K562 (cell line): ENCODE results near the gene CYTH4. TPM values are rescaled to one million over a fixed set of nuclear protein-coding genes. Genes with fewer than 3 reads are reported as not detected.

Source experiments
- ATAC-seq: fragments of 200-7000 bp; cut with Tn5 transposase; 3 replicates; pipeline ENCODE4 v1.9.1; 2020; ENCODE audit warnings: moderate library complexity
- BruUV-seq: library from RNA; stranded (reverse); fragments of 400-500 nt; replicated peaks from 2 replicates; lab custom pipeline; 2021; lab: Mats Ljungman, UMichigan
- CTCF ChIA-PET: fragments of 300-600 bp; formaldehyde crosslinking; extraction: SDS; loops from one replicate; lab custom pipeline; 2021; ENCODE audit warnings: low intra/inter-chr PET ratio; lab: Yijun Ruan, JAX
- POLR2A ChIA-PET: fragments of 300-600, 350-650 bp; sonication (Branson Sonifier 250); formaldehyde crosslinking; extraction: SDS; loops from one replicate; lab custom pipeline; 2021; ENCODE audit warnings: antibody characterized with exemption, inconsistent platforms; lab: Yijun Ruan, JAX
- DNase-seq, 4 experiments: peaks; one replicate each; pipeline versions ENCODE4 v3.0.0 to v3.0.0-alpha.2; 2011 to 2018; ENCODE audit warnings: low spot score in 3 of 4, mixed read lengths in 3 of 4; ENCODE audit errors: extremely low read depth in 1 of 4
- FAIRE-seq: peaks from 2 replicates; lab custom pipeline; 2011; peaks lifted over from hg19 to GRCh38; lab: Jason Lieb, UNC
- H2AFZ ChIP-seq: 2 replicates; pipeline ENCODE4 v1.6.0; 2011; ENCODE audit warnings: low read depth, low read length, control low read depth, inconsistent platforms
- H3K27ac ChIP-seq: fragments of 200-600 bp; 3 replicates; pipeline ENCODE4 v1.8.0; 2011; ENCODE audit warnings: low read depth, mild to moderate bottlenecking, control low read depth, inconsistent platforms, low read length, moderate library complexity, mixed read lengths; ENCODE audit errors: extremely low read depth
- H3K27me3 ChIP-seq, 2 experiments: fragments of 300-600 bp in 1 of 2; 2 replicates in 1 of 2; 3 replicates in 1 of 2; pipeline versions ENCODE4 v1.6.0 to v1.8.0; 2011; ENCODE audit warnings: inconsistent platforms in 2 of 2, low read length in 2 of 2, mild to moderate bottlenecking in 1 of 2, mixed read lengths in 1 of 2, moderate library complexity in 1 of 2; ENCODE audit not compliant: control insufficient read depth in 2 of 2, insufficient read depth in 2 of 2
- H3K36me3 ChIP-seq: fragments of 300-600 bp; 3 replicates; pipeline ENCODE4 v1.8.0; 2011; ENCODE audit warnings: mild to moderate bottlenecking, low read length, inconsistent platforms; ENCODE audit not compliant: control insufficient read depth, insufficient read depth
- H3K4me1 ChIP-seq, 2 experiments: fragments of 200-600 bp in 1 of 2; replicated peaks in 1 of 2; 2 replicates in 1 of 2; 3 replicates in 1 of 2; pipeline versions ENCODE4 v1.5.1 to v1.8.0; 2011; ENCODE audit warnings: inconsistent platforms in 2 of 2, low read length in 2 of 2, mild to moderate bottlenecking in 1 of 2, mixed read lengths in 1 of 2, moderate library complexity in 1 of 2; ENCODE audit not compliant: control insufficient read depth in 2 of 2, insufficient read depth in 2 of 2
- H3K4me2 ChIP-seq: 2 replicates; pipeline ENCODE4 v1.6.1; 2011; ENCODE audit warnings: low read length, control low read depth, inconsistent platforms, mixed read lengths; ENCODE audit not compliant: insufficient read depth
- H3K4me3 ChIP-seq: fragments of 200-600 bp; sonication (generic), shearing (Covaris generic); 2 replicates; pipeline ENCODE4 v1.5.1; 2016; ENCODE audit warnings: control low read depth, inconsistent platforms
- H3K79me2 ChIP-seq: fragments of 200-600 bp; 3 replicates; pipeline ENCODE4 v1.8.0; 2011; ENCODE audit warnings: low read length, inconsistent platforms; ENCODE audit not compliant: control insufficient read depth, insufficient read depth
- H3K9ac ChIP-seq, 2 experiments: 2 replicates each; pipeline versions ENCODE4 v1.6.0 to v1.6.1; 2011; ENCODE audit warnings: low read depth in 2 of 2, low read length in 2 of 2, control low read depth in 1 of 2, inconsistent platforms in 1 of 2, mild to moderate bottlenecking in 1 of 2, mixed read lengths in 1 of 2; ENCODE audit not compliant: insufficient read depth in 1 of 2
- H3K9me1 ChIP-seq: one replicate; pipeline ENCODE4 v1.6.0; 2011; ENCODE audit warnings: inconsistent platforms, mild to moderate bottlenecking, low read length, moderate library complexity; ENCODE audit not compliant: control insufficient read depth, insufficient read depth
- H3K9me3 ChIP-seq: replicated peaks from 2 replicates; pipeline ENCODE4 v1.5.1; 2011; ENCODE audit warnings: low read depth, low read length, inconsistent platforms; ENCODE audit not compliant: control insufficient read depth, insufficient read depth
- H4K20me1 ChIP-seq: replicated peaks from 2 replicates; pipeline ENCODE4 v1.6.1; 2011; ENCODE audit warnings: low read length, inconsistent platforms, mixed read lengths; ENCODE audit not compliant: control insufficient read depth, insufficient read depth
- HNRNPK ChIP-seq: fragments of 200-400 bp; formaldehyde crosslinking; IDR thresholded peaks from one replicate; pipeline ENCODE4 v1.6.1; 2018; ENCODE audit warnings: mild to moderate bottlenecking, low read depth, low read length; ENCODE audit not compliant: poor library complexity, severe bottlenecking
- MTA2 ChIP-seq: fragments of 450-650 bp; IDR thresholded peaks from 2 replicates; pipeline ENCODE4 v1.6.1; 2016; ENCODE audit warnings: low read depth
- MXI1 ChIP-seq: IDR thresholded peaks from 2 replicates; pipeline ENCODE4 v1.6.1; 2011; ENCODE audit warnings: low read depth, mild to moderate bottlenecking, improper control_type of control experiment, low read length
- NFIX ChIP-seq: fragments of 250-450 bp; sonication (Bioruptor Pico); IDR thresholded peaks from 2 replicates; pipeline ENCODE4 v1.4.0; 2020; ENCODE audit warnings: low read depth, mild to moderate bottlenecking, moderate library complexity
- SRSF9 ChIP-seq: fragments of 200-400 bp; formaldehyde crosslinking; IDR thresholded peaks from 2 replicates; pipeline ENCODE4 v1.6.1; 2017; ENCODE audit warnings: low read depth, low read length, borderline replicate concordance
- TFAM ChIP-seq: fragments of 250-450 bp; sonication (Bioruptor Pico); conservative IDR thresholded peaks from 2 replicates; pipeline ENCODE4 v1.5.0; 2021; ENCODE audit warnings: mild to moderate bottlenecking, moderate library complexity
- ZFX ChIP-seq: sonication (generic); formaldehyde crosslinking; IDR thresholded peaks from 2 replicates; pipeline ENCODE4 v1.8.0; 2022; ENCODE audit warnings: mild to moderate bottlenecking, missing genetic modification reagents, moderate library complexity
- ZNF224 ChIP-seq: sonication (generic); formaldehyde crosslinking; IDR thresholded peaks from 2 replicates; pipeline ENCODE4 v1.8.0; 2022; ENCODE audit warnings: mild to moderate bottlenecking, missing genetic modification reagents
- ZNF324 ChIP-seq: fragments of 250-450 bp; sonication (Bioruptor Pico); IDR thresholded peaks from 2 replicates; pipeline ENCODE4 v1.4.0; 2020; ENCODE audit warnings: mild to moderate bottlenecking
- ZNF444 ChIP-seq: fragments of 250-450 bp; sonication (Bioruptor Pico); IDR thresholded peaks from 2 replicates; pipeline ENCODE4 v1.4.0; 2020; ENCODE audit warnings: mild to moderate bottlenecking, moderate library complexity
- ZNF76 ChIP-seq: fragments of 250-450 bp; sonication (Bioruptor Pico); IDR thresholded peaks from 2 replicates; pipeline ENCODE4 v1.4.0; 2020; ENCODE audit warnings: mild to moderate bottlenecking, moderate library complexity, borderline replicate concordance
- WGBS: fragments of 100-300 bp; shearing (Covaris generic); methylation state at CpG from one replicate; pipeline ENCODE4 v1.1.6; 2016; ENCODE audit warnings: low coverage, mixed read lengths; ENCODE audit not compliant: insufficient coverage; ENCODE audit errors: missing lambda C conversion rate; 5-methylcytosine and 5-hydroxymethylcytosine counted together
- in situ Hi-C: fragments of 300-500 bp; cut with MboI; formaldehyde crosslinking; loops from 4 replicates; pipeline ENCODE4 v1.15.0; 2018; ENCODE audit warnings: inconsistent platforms, mixed read lengths
- intact Hi-C: fragments of 100-400 bp; cut with micrococcal nuclease; formaldehyde crosslinking; loops from 2 replicates; pipeline ENCODE4 v1.14.2; 2022
- polyA plus RNA-seq, 8 experiments: library from polyadenylated mRNA; depleted of rRNA in 4 of 8; stranded (reverse) in 5 of 8; unstranded in 3 of 8; fragments of >200 nt; fragmentation: Nextera tagmentation in 2 of 8; fragmentation: Illumina TruSeq in 1 of 8; extraction: Ambion mirVana in 2 of 8; extraction: Trizol in 1 of 8; gene quantifications; 2 replicates each; pipeline versions ENCODE4 v1.2.1 to v1.2.3, GENCODE V29; 2011 to 2014; ENCODE audit warnings: inconsistent platforms in 1 of 8, missing spikeins in 1 of 8
- total RNA-seq, 7 experiments: library from RNA; depleted of rRNA in 6 of 7; stranded (reverse); fragments of >200 nt in 6 of 7; fragmentation: Illumina TruSeq in 2 of 7; extraction: Trizol in 2 of 7; gene quantifications; 2 replicates each; pipeline versions ENCODE4 v1.2.1 to v1.2.3, GENCODE V29; 2011 to 2021; ENCODE audit warnings: low replicate concordance in 1 of 7
- TF ChIP-seq, protein P1 (sequence below): fragments of 250-450 bp; sonication (Bioruptor Pico); IDR thresholded peaks from 2 replicates; pipeline ENCODE4 v1.5.0; 2020; ENCODE audit warnings: mild to moderate bottlenecking, borderline replicate concordance
- TF ChIP-seq, protein P2 (sequence below): sonication (generic); formaldehyde crosslinking; IDR thresholded peaks from 2 replicates; pipeline ENCODE4 v1.9.0; 2022; ENCODE audit warnings: mild to moderate bottlenecking, missing genetic modification reagents
- TF ChIP-seq, protein P3 (sequence below): fragments of 450-650 bp; IDR thresholded peaks from 2 replicates; pipeline ENCODE4 v1.6.1; 2018; ENCODE audit warnings: mild to moderate bottlenecking, low read depth; ENCODE audit not compliant: partially characterized antibody
- TF ChIP-seq, protein P4 (sequence below): fragments of 200-400 bp; formaldehyde crosslinking; IDR thresholded peaks from 2 replicates; pipeline ENCODE4 v1.6.1; 2017; ENCODE audit warnings: mild to moderate bottlenecking, low read depth, low read length, moderate library complexity

Gene CYTH4
- total and polyA plus RNA-seq, 9 of the 15 experiments (the other 6 are each of a cell fraction or from before 2014, with no cell fraction given), result 0.03 to 2.0 (median 0.61) TPM; not detected in 1

DNA sequence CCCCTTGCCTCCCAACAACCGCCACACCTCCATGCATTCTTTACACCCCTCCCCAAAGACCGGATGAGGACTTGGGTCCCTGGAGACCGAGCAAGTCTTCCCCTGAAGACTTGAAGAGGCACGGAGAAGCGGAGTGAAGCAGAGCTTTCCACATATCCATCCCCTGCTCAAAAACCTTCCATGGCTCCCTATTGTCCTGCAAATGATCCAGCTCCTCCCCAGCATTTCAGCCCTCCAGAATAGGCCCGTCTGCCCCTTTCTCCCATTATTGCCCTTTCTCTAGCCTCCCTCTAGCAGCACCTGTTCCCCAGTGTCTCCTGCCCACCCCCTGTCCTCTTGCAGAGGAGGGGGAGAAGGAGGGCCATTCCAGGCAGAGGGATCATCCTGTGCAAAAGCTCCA is 59.8 kb downstream of the CYTH4 start:
- intact Hi-C loops (no loop called here), in situ Hi-C loops (no loop called here)
- 3% methylated on average over 5 of the region's 6 CpGs for WGBS
- H3K27me3 ChIP-seq, result peaks cover 1 to 29% of the 10 kb centered on the region in 2 experiments; a peak in 3 of 5 replicates
- H3K27ac ChIP-seq, result no peak overlapping the region
- ATAC-seq, result no peak
- no peak for DNase-seq
- no peak for FAIRE-seq
- peaks cover 0 to 16% of the 10 kb centered on the region in 2 experiments; a peak in 2 of 5 replicates for H3K4me1 ChIP-seq
- no peaks in the 10 kb centered on the region for H3K79me2 ChIP-seq
- no peak overlapping the region for H2AFZ ChIP-seq
- no peak overlapping the region for H3K4me2 ChIP-seq
- POLR2A ChIA-PET, result interaction anchor here (0.7 kb wide), 1 partner anchor 207 kb away, joined by 3 read pairs; no protein-coding TSS in a partner anchor
- no TSS peak for BruUV-seq
- TF ChIP-seq ZNF224 (CRISPR knock-in tag) (no peak), MXI1 (no peak), HNRNPK (no peak), NFIX (CRISPR knock-in tag) (no peak), ZNF444 (no peak), SRSF9 (no peak), ZFX (CRISPR knock-in tag) (no peak), TFAM (no peak), ZNF76 (no peak), ZNF324 (no peak), MTA2 (no peak)
- TF ChIP-seq, protein P1, sequence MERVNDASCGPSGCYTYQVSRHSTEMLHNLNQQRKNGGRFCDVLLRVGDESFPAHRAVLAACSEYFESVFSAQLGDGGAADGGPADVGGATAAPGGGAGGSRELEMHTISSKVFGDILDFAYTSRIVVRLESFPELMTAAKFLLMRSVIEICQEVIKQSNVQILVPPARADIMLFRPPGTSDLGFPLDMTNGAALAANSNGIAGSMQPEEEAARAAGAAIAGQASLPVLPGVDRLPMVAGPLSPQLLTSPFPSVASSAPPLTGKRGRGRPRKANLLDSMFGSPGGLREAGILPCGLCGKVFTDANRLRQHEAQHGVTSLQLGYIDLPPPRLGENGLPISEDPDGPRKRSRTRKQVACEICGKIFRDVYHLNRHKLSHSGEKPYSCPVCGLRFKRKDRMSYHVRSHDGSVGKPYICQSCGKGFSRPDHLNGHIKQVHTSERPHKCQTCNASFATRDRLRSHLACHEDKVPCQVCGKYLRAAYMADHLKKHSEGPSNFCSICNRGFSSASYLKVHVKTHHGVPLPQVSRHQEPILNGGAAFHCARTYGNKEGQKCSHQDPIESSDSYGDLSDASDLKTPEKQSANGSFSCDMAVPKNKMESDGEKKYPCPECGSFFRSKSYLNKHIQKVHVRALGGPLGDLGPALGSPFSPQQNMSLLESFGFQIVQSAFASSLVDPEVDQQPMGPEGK (CRISPR knock-in tag), result no peak
- TF ChIP-seq, protein P2, sequence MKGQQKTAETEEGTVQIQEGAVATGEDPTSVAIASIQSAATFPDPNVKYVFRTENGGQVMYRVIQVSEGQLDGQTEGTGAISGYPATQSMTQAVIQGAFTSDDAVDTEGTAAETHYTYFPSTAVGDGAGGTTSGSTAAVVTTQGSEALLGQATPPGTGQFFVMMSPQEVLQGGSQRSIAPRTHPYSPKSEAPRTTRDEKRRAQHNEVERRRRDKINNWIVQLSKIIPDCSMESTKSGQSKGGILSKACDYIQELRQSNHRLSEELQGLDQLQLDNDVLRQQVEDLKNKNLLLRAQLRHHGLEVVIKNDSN (CRISPR knock-in tag), result no peak
- TF ChIP-seq, protein P3, sequence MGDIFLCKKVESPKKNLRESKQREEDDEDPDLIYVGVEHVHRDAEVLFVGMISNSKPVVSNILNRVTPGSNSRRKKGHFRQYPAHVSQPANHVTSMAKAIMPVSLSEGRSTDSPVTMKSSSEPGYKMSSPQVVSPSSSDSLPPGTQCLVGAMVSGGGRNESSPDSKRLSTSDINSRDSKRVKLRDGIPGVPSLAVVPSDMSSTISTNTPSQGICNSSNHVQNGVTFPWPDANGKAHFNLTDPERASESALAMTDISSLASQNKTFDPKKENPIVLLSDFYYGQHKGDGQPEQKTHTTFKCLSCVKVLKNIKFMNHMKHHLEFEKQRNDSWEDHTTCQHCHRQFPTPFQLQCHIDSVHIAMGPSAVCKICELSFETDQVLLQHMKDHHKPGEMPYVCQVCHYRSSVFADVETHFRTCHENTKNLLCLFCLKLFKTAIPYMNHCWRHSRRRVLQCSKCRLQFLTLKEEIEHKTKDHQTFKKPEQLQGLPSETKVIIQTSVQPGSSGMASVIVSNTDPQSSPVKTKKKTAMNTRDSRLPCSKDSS, result no peak
- TF ChIP-seq, protein P4, sequence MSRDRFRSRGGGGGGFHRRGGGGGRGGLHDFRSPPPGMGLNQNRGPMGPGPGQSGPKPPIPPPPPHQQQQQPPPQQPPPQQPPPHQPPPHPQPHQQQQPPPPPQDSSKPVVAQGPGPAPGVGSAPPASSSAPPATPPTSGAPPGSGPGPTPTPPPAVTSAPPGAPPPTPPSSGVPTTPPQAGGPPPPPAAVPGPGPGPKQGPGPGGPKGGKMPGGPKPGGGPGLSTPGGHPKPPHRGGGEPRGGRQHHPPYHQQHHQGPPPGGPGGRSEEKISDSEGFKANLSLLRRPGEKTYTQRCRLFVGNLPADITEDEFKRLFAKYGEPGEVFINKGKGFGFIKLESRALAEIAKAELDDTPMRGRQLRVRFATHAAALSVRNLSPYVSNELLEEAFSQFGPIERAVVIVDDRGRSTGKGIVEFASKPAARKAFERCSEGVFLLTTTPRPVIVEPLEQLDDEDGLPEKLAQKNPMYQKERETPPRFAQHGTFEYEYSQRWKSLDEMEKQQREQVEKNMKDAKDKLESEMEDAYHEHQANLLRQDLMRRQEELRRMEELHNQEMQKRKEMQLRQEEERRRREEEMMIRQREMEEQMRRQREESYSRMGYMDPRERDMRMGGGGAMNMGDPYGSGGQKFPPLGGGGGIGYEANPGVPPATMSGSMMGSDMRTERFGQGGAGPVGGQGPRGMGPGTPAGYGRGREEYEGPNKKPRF, result no peak
- no peaks in the 10 kb centered on the region for H3K9me3 ChIP-seq
- no peaks in the 10 kb centered on the region; the same call in 1 of the 2 replicates for H4K20me1 ChIP-seq
- H3K4me3 ChIP-seq, result no peak overlapping the region
- CTCF ChIA-PET, result no interaction called here
- H3K9me1 ChIP-seq, result no peaks in the 10 kb centered on the region
- H3K9ac ChIP-seq, result no peak overlapping the region
- no peaks in the 10 kb centered on the region for H3K36me3 ChIP-seq
